ENCODE measurements around the gene FBXL20.

The FBXL20 gene

DNA sequence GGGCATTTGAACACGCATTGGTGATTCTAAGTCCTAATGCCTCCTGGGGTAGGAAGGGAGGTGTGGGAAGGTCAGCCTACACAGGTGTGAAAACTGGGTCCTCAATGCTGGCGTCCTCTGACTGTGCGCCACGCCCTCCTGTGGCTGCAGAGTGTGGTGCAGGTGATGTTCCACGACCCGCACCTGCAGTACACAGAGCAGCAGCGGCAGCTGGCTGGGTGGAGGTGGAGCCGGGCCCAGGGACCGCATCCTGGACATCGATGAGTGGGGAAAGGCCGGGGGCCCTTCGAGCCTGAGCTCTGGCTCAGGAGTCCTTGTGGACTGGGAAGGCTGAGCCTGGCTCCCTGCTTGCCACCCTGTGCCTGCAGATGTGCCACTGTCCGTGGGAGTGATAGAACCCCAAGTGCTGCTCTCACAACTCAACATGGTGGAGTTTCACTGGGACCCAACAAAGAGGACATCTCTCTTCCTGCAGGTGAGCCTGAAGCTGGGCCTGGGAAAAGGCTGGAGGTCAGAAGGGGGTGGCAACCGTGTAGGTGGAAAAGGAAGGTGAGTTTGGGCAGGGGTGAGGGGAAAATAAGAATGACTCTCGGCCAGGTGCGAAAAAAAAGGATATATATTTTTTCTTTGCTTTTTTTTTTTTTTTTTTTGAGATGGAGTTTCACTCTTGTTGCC is 161.6 kb downstream of the FBXL20 start:
- peak; percentile 18 to 42 for DNase-seq
- TF ChIP-seq POLR2A (IDR thresholded peaks at IDR 0.05; ENCODE audit: low read length), result no peak
- TF ChIP-seq GATA1 (IDR thresholded peaks at IDR 0.05; ENCODE audit: low read depth, low read length), result no peak

DNA sequence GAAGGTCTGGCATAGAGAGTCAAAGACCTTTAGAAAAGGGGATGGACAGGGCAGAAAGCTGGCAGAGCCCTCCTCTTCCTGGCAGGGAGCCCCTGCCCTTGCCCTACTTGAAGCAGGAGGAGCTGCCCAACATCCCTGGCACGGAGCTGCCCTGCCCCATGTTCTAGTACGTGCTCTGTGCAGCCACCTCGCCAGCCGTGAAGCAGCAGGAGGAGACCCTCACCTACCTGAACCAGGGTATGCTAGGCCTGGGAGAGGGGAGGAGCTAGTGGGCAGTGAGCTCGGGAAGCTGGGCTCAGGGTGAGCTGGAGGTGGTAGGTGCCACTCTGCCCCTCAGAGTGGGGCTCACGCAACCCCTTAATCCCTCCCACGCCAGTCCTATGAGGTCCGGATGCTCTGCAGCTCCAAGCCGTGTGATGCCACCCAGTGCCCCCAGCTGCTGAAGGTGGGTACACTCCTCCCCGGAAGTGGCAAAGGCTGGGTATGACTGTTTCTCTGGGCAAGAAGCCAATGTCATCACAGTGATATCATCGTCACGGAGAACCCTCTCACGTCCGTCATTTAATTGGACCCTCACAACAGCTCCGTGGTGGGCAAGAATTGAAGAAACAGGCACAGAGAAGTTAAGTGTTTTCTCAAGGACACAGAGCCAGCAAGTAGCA is 163.0 kb downstream of the FBXL20 start:
- DNase-seq, result no peak
- no peak for TF ChIP-seq POLR2A (IDR thresholded peaks at IDR 0.05; ENCODE audit: low read length)
- no peak for TF ChIP-seq GATA1 (IDR thresholded peaks at IDR 0.05; ENCODE audit: low read depth, low read length)

- TF ChIP-seq GATA1 (IDR thresholded peaks at IDR 0.05; ENCODE audit: low read depth, low read length) (no peak), POLR2A (IDR thresholded peaks at IDR 0.05; ENCODE audit: low read length) (no peak)
- DNase-seq, result no peak
Observed at GRCh38 chr17:39237586-39237985, 163.8 kb downstream of the FBXL20 start.

GRCh38 chr17:39236981-39237441 is 164.4 kb downstream of the FBXL20 start:
- DNase-seq, result no peak
- TF ChIP-seq GATA1 (IDR thresholded peaks at IDR 0.05; ENCODE audit: low read depth, low read length) (no peak), POLR2A (IDR thresholded peaks at IDR 0.05; ENCODE audit: low read length) (no peak)

GRCh38 chr17:39236450-39236927 is 164.9 kb downstream of the FBXL20 start:
- no peak for DNase-seq
- TF ChIP-seq GATA1 (IDR thresholded peaks at IDR 0.05; ENCODE audit: low read depth, low read length) (no peak), POLR2A (IDR thresholded peaks at IDR 0.05; ENCODE audit: low read length) (no peak)

DNA sequence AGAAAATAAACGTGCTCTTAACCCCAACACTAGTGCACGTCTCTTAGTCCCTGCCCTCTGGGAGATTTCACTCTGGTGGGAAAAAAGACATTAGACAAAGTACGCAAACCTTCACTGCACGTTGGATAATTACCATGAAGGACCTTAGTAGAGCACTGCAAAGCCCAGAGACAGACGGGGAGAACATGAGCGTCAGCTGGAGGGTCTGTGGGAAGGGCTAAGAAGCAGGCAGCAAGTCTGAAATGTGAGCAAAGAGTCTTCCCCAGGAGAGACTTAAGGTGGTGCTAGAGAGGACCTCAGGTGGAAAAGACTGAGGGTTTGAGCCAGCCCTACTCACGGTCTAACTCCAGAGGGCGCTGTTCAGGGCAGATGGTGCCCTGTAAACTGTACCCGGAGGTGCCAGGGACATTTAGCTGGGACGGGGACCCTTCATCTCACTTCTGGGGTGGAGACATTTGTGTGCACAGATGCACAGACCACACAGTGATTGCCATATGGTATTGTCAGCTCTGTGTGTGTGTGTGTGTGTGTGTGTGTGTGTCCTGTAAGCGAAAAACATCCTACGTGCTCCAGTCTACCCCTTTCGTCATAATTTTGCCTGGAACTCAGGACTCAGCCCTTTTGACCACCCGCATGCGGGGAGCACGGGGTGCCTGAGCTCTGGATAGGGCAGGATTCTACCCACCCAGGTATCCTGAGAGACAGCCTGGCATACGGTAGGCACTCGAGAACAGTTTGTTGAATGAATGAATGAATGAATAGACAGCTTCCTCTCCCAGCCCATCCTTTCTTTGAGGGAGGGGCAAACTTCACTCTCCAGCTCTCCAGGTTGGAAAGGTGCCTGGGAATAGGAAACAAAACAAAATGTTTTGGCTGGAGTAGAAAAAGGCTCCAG is 165.6 kb downstream of the FBXL20 start:
- DNase-seq, result peak; percentile 71 to 74
- TF ChIP-seq GATA1 (IDR thresholded peaks at IDR 0.05; ENCODE audit: low read depth, low read length) (no peak), POLR2A (IDR thresholded peaks at IDR 0.05; ENCODE audit: low read length) (no peak)

DNA sequence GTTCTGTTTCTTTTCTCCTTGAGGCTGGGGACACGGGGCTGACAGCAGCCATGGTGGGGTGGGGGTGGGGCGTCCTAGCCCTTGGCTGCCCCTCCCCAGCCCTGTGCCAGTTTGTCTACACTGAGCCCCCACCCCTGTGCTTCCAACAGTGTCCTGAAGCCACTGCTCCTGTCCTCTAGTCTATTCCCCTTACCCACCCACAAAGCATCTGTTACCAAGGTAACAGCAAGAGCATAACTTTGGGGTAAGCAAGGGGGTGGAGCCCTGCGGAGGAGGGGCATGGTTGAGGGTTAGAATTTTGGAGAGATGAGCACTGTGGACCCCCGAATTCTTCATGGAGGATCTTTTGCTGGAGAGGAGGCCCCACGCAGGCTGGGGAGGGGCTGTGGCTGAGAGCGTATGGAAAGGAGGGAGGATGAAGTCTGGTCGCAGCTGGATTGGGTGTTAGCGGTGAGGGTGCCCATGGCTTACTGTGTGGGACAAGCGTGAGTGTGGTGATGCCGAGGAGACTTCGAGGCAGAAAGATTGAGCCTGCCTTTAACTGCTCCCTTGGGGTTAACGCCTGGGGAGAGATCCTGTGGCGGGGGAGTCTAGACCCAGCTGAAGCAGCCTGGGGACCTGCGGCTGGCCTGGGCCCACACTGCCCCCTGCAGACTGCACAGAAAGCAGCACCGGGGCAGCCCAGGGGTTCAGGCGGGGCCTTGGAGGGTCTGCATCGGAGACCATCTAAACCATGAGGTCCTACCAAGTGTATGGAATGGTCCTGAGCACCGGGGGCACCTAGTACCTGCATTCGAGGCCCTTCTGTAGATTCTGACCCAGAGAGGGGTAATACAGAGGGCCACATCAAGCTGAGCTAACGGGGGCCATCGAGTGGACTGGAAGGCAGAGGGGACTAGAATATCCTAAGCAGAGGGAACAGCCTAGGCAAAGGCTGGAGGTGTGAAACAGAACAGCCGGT is 169.6 kb downstream of the FBXL20 start:
- DNase-seq, result peak; percentile 30 to 52

GRCh38 chr17:39231091-39231561 is 170.3 kb downstream of the FBXL20 start:
- no peak for DNase-seq
- TF ChIP-seq GATA1 (IDR thresholded peaks at IDR 0.05; ENCODE audit: low read depth, low read length) (no peak), POLR2A (IDR thresholded peaks at IDR 0.05; ENCODE audit: low read length) (no peak)

More for the DNA sequence above, 169.6 kb downstream of the FBXL20 start:
- no peak for TF ChIP-seq GATA1 (IDR thresholded peaks at IDR 0.05; ENCODE audit: low read depth, low read length)
- TF ChIP-seq POLR2A (IDR thresholded peaks at IDR 0.05; ENCODE audit: low read length), result no peak

- TF ChIP-seq POLR2A (IDR thresholded peaks at IDR 0.05; ENCODE audit: low read length), result no peak
- TF ChIP-seq GATA1 (IDR thresholded peaks at IDR 0.05; ENCODE audit: low read depth, low read length), result no peak
- DNase-seq, result no peak
Observed at GRCh38 chr17:39230361-39230760, 171.1 kb downstream of the FBXL20 start.

GRCh38 chr17:39229274-39229913 is 172.0 kb downstream of the FBXL20 start:
- DNase-seq, result no peak
- TF ChIP-seq POLR2A (IDR thresholded peaks at IDR 0.05; ENCODE audit: low read length) (no peak), GATA1 (IDR thresholded peaks at IDR 0.05; ENCODE audit: low read depth, low read length) (no peak)

DNA sequence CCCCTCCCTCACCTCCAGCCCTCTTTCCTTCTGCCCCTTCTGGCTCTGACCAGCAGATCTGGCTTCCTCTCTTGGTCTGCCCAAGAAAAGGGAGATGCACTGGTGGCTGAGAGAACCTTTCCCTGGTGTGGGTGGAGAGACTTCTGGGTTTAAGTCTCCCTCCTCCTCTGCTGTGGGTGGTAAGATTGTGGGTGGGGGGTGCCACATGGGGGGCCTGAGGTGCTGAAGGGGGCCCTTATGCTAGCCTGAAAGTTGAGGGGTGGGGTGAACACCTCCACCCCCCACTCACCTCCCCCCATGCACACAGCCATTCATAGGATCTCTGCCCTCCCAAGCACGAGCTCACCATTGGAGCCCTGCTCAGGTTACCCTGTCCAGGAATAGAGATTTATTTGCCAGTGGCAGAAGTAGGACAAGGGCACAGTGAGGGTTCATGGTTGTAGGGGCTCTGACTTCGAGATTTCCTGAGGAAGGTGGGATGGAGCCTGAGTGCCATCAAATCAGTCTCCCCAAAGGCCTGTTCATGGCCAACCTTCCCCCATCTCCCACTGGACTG is 174.0 kb downstream of the FBXL20 start:
- TF ChIP-seq GATA1 (IDR thresholded peaks at IDR 0.05; ENCODE audit: low read depth, low read length) (no peak), POLR2A (IDR thresholded peaks at IDR 0.05; ENCODE audit: low read length) (no peak)
- no peak for DNase-seq
